ENCODE measurements around the gene MDFI. TPM values are rescaled to one million over a fixed set of nuclear protein-coding genes. Genes with fewer than 3 reads are reported as not detected.

Gene MDFI
- total RNA-seq, 1 experiment from 2014 or later: 19.4 TPM

GRCh38 chr6:41646026-41646795 is 7.9 kb downstream of the MDFI start:
- Histone ChIP-seq H3K9me2 (ENCODE audit: insufficient read depth) (no peaks in the 10 kb centered on the region), H2AFZ (no peak overlapping the region), H3K4me2 (no peak overlapping the region), H4K20me1 (ENCODE audit: insufficient read depth) (no peaks in the 10 kb centered on the region), H3K9me3 (ENCODE audit: insufficient read depth, low read depth) (no peaks in the 10 kb centered on the region), H3K4me3 (no peak overlapping the region), H3K36me3 (ENCODE audit: low read depth) (no peaks in the 10 kb centered on the region), H3K79me2 (ENCODE audit: low read depth) (no peaks in the 10 kb centered on the region), H3K27ac (no peak overlapping the region), H3F3A (ENCODE audit: insufficient read depth, low read depth) (no peaks in the 10 kb centered on the region), H3K27me3 (ENCODE audit: insufficient read depth, low read depth) (no peaks in the 10 kb centered on the region), H3K4me1 (replicated peaks; ENCODE audit: insufficient read depth) (no peaks in the 10 kb centered on the region)
- TF ChIP-seq CTCF (conservative IDR thresholded peaks at IDR 0.05): no peak
- TF ChIP-seq EZH2 (IDR thresholded peaks at IDR 0.05; ENCODE audit: low read depth): no peak
- no TSS peak for BruUV-seq (replicated peaks)
- intact Hi-C loops (cut with micrococcal nuclease; ENCODE audit: unreplicated experiment): no loop called here
- ChIA-PET POLR2A (ENCODE audit: unreplicated experiment) (no interaction called here), CTCF (no interaction called here)
- DNase-seq: no peak

- no peaks in the 10 kb centered on the region for H3K9me2 ChIP-seq (ENCODE audit: insufficient read depth)
- no peak overlapping the region for H3K4me2 ChIP-seq
- H3K36me3 ChIP-seq (ENCODE audit: low read depth): no peaks in the 10 kb centered on the region
- POLR2A ChIA-PET (ENCODE audit: unreplicated experiment): no interaction called here
- no peaks in the 10 kb centered on the region for H3K4me1 ChIP-seq (replicated peaks; ENCODE audit: insufficient read depth)
- H3F3A ChIP-seq (ENCODE audit: insufficient read depth, low read depth): no peaks in the 10 kb centered on the region; the same call in 1 of the 2 replicates
- no peak overlapping the region for H3K4me3 ChIP-seq
- DNase-seq: no peak
- no peaks in the 10 kb centered on the region for H3K79me2 ChIP-seq (ENCODE audit: low read depth)
- intact Hi-C loops (cut with micrococcal nuclease; ENCODE audit: unreplicated experiment): no loop called here
- no TSS peak for BruUV-seq (replicated peaks)
- no peak overlapping the region for H2AFZ ChIP-seq
- no peak overlapping the region for H3K27ac ChIP-seq
- no peaks in the 10 kb centered on the region for H3K27me3 ChIP-seq (ENCODE audit: insufficient read depth, low read depth)
- no peaks in the 10 kb centered on the region for H3K9me3 ChIP-seq (ENCODE audit: insufficient read depth, low read depth)
- H4K20me1 ChIP-seq (ENCODE audit: insufficient read depth): no peaks in the 10 kb centered on the region
- CTCF ChIA-PET: no interaction called here
- no peak for TF ChIP-seq EZH2 (IDR thresholded peaks at IDR 0.05; ENCODE audit: low read depth)
- TF ChIP-seq CTCF (conservative IDR thresholded peaks at IDR 0.05): no peak
These were observed 8.8 kb downstream of the MDFI start for GRCh38 chr6:41647061-41647511.

- Histone ChIP-seq H3K4me1 (replicated peaks; ENCODE audit: insufficient read depth) (0 out of 2 replicates have a peak, but pooled peaks cover 4% of the 10 kb centered on the region), H4K20me1 (ENCODE audit: insufficient read depth) (no peaks in the 10 kb centered on the region), H3K27ac (no peak overlapping the region), H3K9me2 (ENCODE audit: insufficient read depth) (no peaks in the 10 kb centered on the region), H3F3A (ENCODE audit: insufficient read depth, low read depth) (peaks cover 7% of the 10 kb centered on the region; the same call in 1 of the 2 replicates), H3K79me2 (ENCODE audit: low read depth) (no peaks in the 10 kb centered on the region), H3K36me3 (ENCODE audit: low read depth) (no peaks in the 10 kb centered on the region), H3K4me3 (no peak overlapping the region), H3K27me3 (ENCODE audit: insufficient read depth, low read depth) (no peaks in the 10 kb centered on the region), H2AFZ (no peak overlapping the region), H3K9me3 (ENCODE audit: insufficient read depth, low read depth) (no peaks in the 10 kb centered on the region), H3K4me2 (no peak overlapping the region)
- intact Hi-C loops (cut with micrococcal nuclease; ENCODE audit: unreplicated experiment): no loop called here
- ChIA-PET CTCF (no interaction called here), POLR2A (ENCODE audit: unreplicated experiment) (no interaction called here)
- TF ChIP-seq CTCF (conservative IDR thresholded peaks at IDR 0.05) (no peak), EZH2 (IDR thresholded peaks at IDR 0.05; ENCODE audit: low read depth) (no peak)
- DNase-seq: no peak
- BruUV-seq (replicated peaks): no TSS peak
These were observed 9.9 kb downstream of the MDFI start for GRCh38 chr6:41648070-41648585.

All from PC-9 (cell line).